GM23338 (cell line): ENCODE measurements around the gene ST8SIA2. TPM values are rescaled to one million over a fixed set of nuclear protein-coding genes. Genes with fewer than 3 reads are reported as not detected.

Experiments
- ATAC-seq: fragments of 200-7000 bp; cut with Tn5 transposase; 3 replicates; pipeline ENCODE4 v1.9.1; 2020
- DNase-seq: peaks from one replicate; pipeline ENCODE4 v3.0.0-alpha.2; 2015; ENCODE audit warnings: low spot score
- H2AFZ ChIP-seq: fragments of 200-600 bp; sonication (generic); 2 replicates; pipeline ENCODE4 v1.8.0; 2016; ENCODE audit warnings: antibody characterized with exemption, mild to moderate bottlenecking, moderate library complexity
- H3F3A ChIP-seq: fragments of 200-600 bp; sonication (generic); replicated peaks from 2 replicates; pipeline ENCODE4 v1.8.0; 2017; ENCODE audit warnings: antibody characterized with exemption, mixed run types, low read depth
- H3K27ac ChIP-seq: fragments of 200-600 bp; sonication (generic); 2 replicates; pipeline ENCODE4 v1.6.1; 2016; ENCODE audit warnings: low read depth
- H3K27me3 ChIP-seq: fragments of 200-600 bp; sonication (generic); 2 replicates; pipeline ENCODE4 v1.8.0; 2016; ENCODE audit warnings: mild to moderate bottlenecking, mixed run types, moderate library complexity; ENCODE audit not compliant: insufficient read depth
- H3K36me3 ChIP-seq: fragments of 200-600 bp; sonication (generic); 2 replicates; pipeline ENCODE4 v1.8.0; 2016; ENCODE audit warnings: mild to moderate bottlenecking; ENCODE audit not compliant: insufficient read depth
- H3K4me1 ChIP-seq: fragments of 200-600 bp; sonication (generic); 2 replicates; pipeline ENCODE4 v1.8.0; 2016; ENCODE audit warnings: mild to moderate bottlenecking, moderate library complexity; ENCODE audit not compliant: insufficient read depth
- H3K4me2 ChIP-seq: fragments of 200-600 bp; sonication (generic); 2 replicates; pipeline ENCODE4 v1.7.1; 2017; ENCODE audit warnings: mixed run types
- H3K4me3 ChIP-seq: fragments of 200-600 bp; sonication (generic); 2 replicates; pipeline ENCODE4 v1.6.1; 2016; ENCODE audit warnings: mixed run types
- H3K79me2 ChIP-seq: fragments of 200-600 bp; sonication (generic); replicated peaks from 2 replicates; pipeline ENCODE4 v1.8.0; 2017; ENCODE audit warnings: mild to moderate bottlenecking; ENCODE audit not compliant: insufficient read depth
- H3K9me2 ChIP-seq: fragments of 200-600 bp; sonication (generic); 2 replicates; pipeline ENCODE4 v1.8.0; 2017; ENCODE audit not compliant: insufficient read depth
- H4K20me1 ChIP-seq: fragments of 200-600 bp; sonication (generic); replicated peaks from 2 replicates; pipeline ENCODE4 v1.8.0; 2017; ENCODE audit warnings: mild to moderate bottlenecking; ENCODE audit not compliant: insufficient read depth
- H3K27ac Mint-ChIP-seq: 2 replicates; pipeline ENCODE4 v1.8.0; 2020; ENCODE audit warnings: inconsistent platforms, mild to moderate bottlenecking, moderate library complexity, mixed read lengths
- H3K27me3 Mint-ChIP-seq: 3 replicates; pipeline ENCODE4 v1.8.0; 2022; ENCODE audit warnings: low read depth, mild to moderate bottlenecking, moderate library complexity, mixed read lengths, inconsistent platforms; ENCODE audit not compliant: insufficient read depth, poor library complexity
- H3K36me3 Mint-ChIP-seq: 3 replicates; pipeline ENCODE4 v1.8.0; 2021; ENCODE audit warnings: low read depth, mild to moderate bottlenecking, inconsistent platforms, moderate library complexity, mixed read lengths
- H3K4me1 Mint-ChIP-seq: 3 replicates; pipeline ENCODE4 v1.8.0; 2020; ENCODE audit warnings: mild to moderate bottlenecking, inconsistent platforms, mixed read lengths
- H3K4me3 Mint-ChIP-seq: 3 replicates; pipeline ENCODE4 v1.8.0; 2021; ENCODE audit warnings: moderate library complexity, mild to moderate bottlenecking, inconsistent platforms, mixed read lengths
- H3K9me3 Mint-ChIP-seq: 3 replicates; pipeline ENCODE4 v1.8.0; 2020; ENCODE audit warnings: moderate library complexity, mild to moderate bottlenecking, inconsistent platforms, mixed read lengths
- CTCF ChIP-seq, 2 experiments: fragments of 200-600 bp in 1 of 2; sonication (generic) in 1 of 2; conservative IDR thresholded peaks; 2 replicates each; pipeline versions ENCODE4 v1.5.1 to v1.6.1; 2016 to 2017; ENCODE audit warnings: antibody characterized with exemption in 2 of 2, low read depth in 2 of 2, mild to moderate bottlenecking in 2 of 2, moderate library complexity in 1 of 2
- EZH2 ChIP-seq: fragments of 200-600 bp; sonication (generic); IDR thresholded peaks from one replicate; pipeline ENCODE4 v1.8.0; 2017; ENCODE audit warnings: antibody characterized with exemption, mild to moderate bottlenecking, low read depth; ENCODE audit not compliant: unreplicated experiment
- EZH2phosphoT487 ChIP-seq: fragments of 200-600 bp; sonication (generic); IDR thresholded peaks from one replicate; pipeline ENCODE4 v1.8.1; 2018; ENCODE audit warnings: antibody characterized with exemption; ENCODE audit not compliant: unreplicated experiment
- JUNB ChIP-seq: IDR thresholded peaks from one replicate; pipeline ENCODE4 v1.6.1; 2016; ENCODE audit warnings: antibody characterized with exemption; ENCODE audit not compliant: unreplicated experiment
- NANOG ChIP-seq: IDR thresholded peaks from 2 replicates; pipeline ENCODE4 v1.6.1; 2016; ENCODE audit warnings: antibody characterized with exemption, borderline replicate concordance
- REST ChIP-seq: IDR thresholded peaks from one replicate; pipeline ENCODE4 v1.6.1; 2018; ENCODE audit warnings: antibody characterized with exemption; ENCODE audit not compliant: unreplicated experiment
- STAT1 ChIP-seq: IDR thresholded peaks from one replicate; pipeline ENCODE4 v1.6.1; 2016; ENCODE audit warnings: antibody characterized with exemption; ENCODE audit not compliant: unreplicated experiment
- ZNF114 ChIP-seq: fragments of 250-450 bp; sonication (Bioruptor Pico); IDR thresholded peaks from 2 replicates; pipeline ENCODE4 v1.5.0; 2020; ENCODE audit warnings: mild to moderate bottlenecking, moderate library complexity
- polyA plus RNA-seq: library from polyadenylated mRNA; unstranded; fragments of >200 nt; fragmentation: Nextera tagmentation; extraction: Ambion mirVana; gene quantifications from 2 replicates; pipeline ENCODE4 v1.2.1, GENCODE V29; 2016
- total RNA-seq: library from RNA; depleted of rRNA; stranded (reverse); fragments of >200 nt; shearing (Covaris generic); gene quantifications from 2 replicates; pipeline ENCODE4 v1.2.3, GENCODE V29; 2014
- TF ChIP-seq, protein P1 (sequence below): IDR thresholded peaks from 2 replicates; pipeline ENCODE4 v1.6.1; 2016; ENCODE audit warnings: antibody characterized with exemption

ST8SIA2 gene
- total and polyA plus RNA-seq, 2 experiments from 2014 or later, result 0.66 to 1.2 TPM

DNA sequence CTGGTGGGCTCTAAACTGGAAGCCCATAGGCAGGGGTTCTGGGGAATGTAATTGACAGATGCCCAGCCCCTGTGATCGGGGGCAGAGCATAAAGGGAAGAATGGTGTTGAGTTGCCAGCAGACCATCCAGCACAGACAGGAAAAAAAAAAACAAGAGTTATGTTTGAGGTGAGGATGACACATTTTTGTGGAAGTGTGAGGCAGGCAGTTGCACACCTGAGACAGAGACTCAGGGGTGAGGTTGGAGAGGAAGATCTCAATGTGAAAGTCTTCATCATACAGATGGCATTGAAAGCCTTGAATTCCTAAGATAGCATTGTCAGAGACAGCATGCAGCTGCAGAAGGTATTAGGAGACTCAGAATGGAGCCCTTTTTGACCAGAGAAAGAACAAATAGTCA, 18.6 kb upstream of the ST8SIA2 start (continued):
- TF ChIP-seq REST (no peak), ZNF114 (CRISPR knock-in tag) (no peak), NANOG (no peak), EZH2phosphoT487 (no peak), STAT1 (no peak), EZH2 (no peak), CTCF (conservative IDR thresholded peaks at IDR 0.05; ENCODE audit: low read depth in 2 of 2) (no peak), JUNB (no peak)

GRCh38 chr15:92376109-92376508, 17.6 kb upstream of the ST8SIA2 start:
- Histone ChIP-seq H3K9me2 (peaks cover 5% of the 10 kb centered on the region; the same call in 1 of the 2 replicates), H3K27ac (no peak overlapping the region), H2AFZ (no peak overlapping the region), H3K4me2 (no peak overlapping the region), H3K36me3 (no peaks in the 10 kb centered on the region), H3K4me3 (no peak overlapping the region), H3K79me2 (no peaks in the 10 kb centered on the region), H3K4me1 (no peaks in the 10 kb centered on the region; the same call in 1 of the 2 replicates), H3K27me3 (no peaks in the 10 kb centered on the region), H3F3A (no peaks in the 10 kb centered on the region), H4K20me1 (no peaks in the 10 kb centered on the region)
- TF ChIP-seq, protein P1, sequence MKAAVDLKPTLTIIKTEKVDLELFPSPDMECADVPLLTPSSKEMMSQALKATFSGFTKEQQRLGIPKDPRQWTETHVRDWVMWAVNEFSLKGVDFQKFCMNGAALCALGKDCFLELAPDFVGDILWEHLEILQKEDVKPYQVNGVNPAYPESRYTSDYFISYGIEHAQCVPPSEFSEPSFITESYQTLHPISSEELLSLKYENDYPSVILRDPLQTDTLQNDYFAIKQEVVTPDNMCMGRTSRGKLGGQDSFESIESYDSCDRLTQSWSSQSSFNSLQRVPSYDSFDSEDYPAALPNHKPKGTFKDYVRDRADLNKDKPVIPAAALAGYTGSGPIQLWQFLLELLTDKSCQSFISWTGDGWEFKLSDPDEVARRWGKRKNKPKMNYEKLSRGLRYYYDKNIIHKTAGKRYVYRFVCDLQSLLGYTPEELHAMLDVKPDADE, result no peak
- H3K27me3 Mint-ChIP-seq, result peaks cover 4% of the 10 kb centered on the region
- peaks cover 5% of the 10 kb centered on the region; the same call in 2 of the 3 replicates for H3K9me3 Mint-ChIP-seq
- no peaks in the 10 kb centered on the region for H3K4me1 Mint-ChIP-seq
- no peak for ATAC-seq
- H3K27ac Mint-ChIP-seq, result no peak overlapping the region
- no peaks in the 10 kb centered on the region for H3K36me3 Mint-ChIP-seq
- H3K4me3 Mint-ChIP-seq, result no peak overlapping the region
- no peak for DNase-seq
